ENCODE data around the gene KIF7.

KIF7 gene

DNA sequence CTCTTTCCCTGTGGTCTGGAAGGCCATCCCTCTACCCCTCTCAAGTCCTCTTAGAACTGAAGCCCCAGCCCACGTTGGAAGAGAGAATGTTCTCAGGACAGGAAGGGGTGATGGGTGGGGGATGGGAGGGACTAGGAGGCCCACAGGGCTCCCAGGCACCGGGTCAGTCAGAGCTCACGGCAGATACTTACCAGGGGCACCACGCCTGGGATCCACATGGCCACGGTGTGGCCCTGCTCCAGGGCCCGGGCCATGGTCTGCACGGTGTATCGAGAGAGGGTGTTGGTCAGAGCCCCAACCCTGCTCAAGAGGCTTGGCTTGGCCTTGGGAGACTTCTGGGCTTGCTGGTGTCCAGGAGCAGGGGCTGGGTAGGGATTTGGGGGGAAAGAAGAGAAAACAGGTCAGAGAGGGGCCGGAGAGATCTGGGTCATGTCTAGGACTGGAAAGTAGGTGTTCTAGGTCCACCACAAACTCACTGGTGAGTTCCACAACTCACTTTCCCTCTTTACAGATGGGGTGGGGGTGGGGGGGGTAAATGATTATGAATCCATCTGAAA is 14.1 kb upstream of the KIF7 start:
- no peak for DNase-seq (ENCODE audit: low read depth)

DNA sequence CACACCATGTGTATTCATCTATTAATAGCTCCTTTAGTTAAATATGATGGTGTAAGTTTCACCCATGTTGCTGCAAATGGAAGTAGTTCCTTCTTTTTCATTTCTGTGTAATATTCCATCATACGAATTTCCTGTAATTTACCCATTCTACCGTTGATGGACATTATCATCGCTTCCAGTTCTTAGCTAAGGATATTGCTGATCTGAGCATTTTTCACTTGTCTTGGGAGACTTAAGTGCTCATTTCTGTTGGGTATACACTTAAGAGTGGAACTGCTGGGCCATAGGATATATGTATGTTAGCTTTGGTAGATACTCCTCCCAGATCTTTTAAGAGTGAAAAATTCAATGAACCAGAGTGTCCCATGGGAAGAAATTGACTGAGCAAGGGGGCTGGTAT is 12.9 kb upstream of the KIF7 start:
- DNase-seq (ENCODE audit: low read depth), result no peak

- DNase-seq (ENCODE audit: low read depth), result no peak
Observed at GRCh38 chr15:89667706-89667960, 12.4 kb upstream of the KIF7 start.

- DNase-seq (ENCODE audit: low read depth), result no peak
Observed at GRCh38 chr15:89666858-89667705, 11.8 kb upstream of the KIF7 start.

DNA sequence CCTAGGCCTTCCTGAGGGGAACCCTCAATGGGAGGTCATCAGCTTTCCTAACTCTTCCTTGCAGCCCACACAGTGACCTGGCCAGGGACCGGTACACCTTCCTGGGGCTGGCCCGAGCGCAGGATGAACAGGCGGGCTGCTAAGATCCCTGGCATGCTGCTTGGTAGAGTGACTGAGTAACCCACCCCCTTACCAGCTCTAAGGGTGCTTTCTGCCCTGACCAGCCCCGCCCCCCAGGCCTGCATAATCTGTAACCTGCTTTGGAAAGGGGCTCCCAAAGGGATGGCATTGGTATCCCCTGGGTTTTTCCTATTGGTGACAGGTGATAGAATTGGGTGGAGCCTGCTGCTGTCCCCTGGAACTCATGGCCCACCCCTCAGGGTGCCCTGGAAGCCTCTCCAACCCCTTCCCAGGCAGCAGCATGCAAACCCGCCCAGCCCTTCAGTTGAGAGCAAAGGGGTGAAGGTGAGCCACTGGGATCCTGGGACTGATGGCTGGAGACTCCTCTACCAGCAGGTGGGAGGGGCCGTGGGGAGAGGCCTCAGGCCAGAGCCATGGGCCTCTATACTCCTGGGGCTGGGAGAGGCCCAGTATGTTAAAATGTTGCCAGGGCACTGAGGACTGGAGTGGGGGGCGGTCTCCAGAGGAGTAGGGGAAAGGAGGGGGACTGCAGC is 11.1 kb upstream of the KIF7 start:
- DNase-seq (ENCODE audit: low read depth), result no peak

GRCh38 chr15:89665449-89666181 is 10.3 kb upstream of the KIF7 start:
- no peak for DNase-seq (ENCODE audit: low read depth)

DNA sequence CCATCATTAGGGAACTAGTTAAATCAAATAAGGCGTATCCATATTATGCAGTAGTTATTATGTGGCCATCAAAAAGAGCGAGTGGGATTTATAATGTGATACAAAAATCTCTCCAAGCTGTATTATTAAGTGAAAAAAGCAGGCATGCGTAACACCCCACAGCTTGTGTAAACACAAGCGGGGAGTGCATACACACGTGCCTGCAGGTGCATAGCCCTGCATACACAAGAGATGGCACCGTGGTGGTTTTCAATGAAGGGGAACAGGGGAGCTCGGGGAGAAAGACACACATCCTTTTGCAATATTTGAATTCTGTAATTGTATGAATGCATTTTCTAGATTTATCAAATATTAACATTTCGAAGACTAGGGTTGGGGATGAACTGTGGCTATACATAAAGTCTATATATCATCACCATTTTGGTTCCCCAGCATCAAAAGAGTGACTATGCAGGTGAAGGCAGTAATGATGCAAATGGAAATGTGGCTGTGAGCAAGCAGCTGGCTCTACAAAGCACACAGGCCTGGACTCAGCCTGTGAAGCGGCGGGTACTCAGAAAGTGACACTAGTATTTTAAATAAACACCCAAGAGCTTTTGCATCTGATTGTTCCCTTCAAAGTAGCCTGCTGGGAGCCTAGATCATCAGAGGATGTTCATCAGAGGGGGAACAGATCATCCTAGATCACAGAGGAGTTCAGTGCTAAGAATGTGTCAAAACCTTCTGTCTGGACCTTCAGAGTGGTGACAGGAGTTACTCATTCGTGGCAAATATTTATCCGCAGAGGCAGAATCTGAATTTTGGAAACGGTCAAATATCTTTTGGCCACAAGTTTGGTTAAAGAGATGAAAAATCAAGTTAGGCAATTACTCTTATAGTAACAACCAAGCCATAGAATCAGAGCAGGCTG is 9.4 kb upstream of the KIF7 start:
- DNase-seq (ENCODE audit: low read depth), result no peak

- no peak for DNase-seq (ENCODE audit: low read depth)
Observed at GRCh38 chr15:89662893-89663626, 7.8 kb upstream of the KIF7 start.

DNA sequence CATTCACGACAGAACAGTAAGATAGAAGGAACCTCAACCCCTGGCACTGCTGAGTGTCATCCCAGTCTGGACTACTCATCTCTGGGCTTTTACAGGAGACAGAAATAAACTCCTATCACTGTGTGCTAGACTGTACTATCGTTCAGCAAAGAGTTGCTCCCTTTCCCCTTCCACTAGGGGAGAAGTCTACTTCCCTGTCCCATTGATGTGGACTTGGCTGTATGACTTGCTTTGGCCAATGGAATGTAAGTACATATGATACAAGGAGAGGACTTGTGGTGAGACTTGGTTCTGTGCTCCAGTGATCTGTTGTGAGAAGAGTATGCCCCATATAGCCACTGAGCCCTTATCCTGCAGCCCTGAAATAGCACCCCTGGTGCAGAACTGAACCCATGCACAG is 5.3 kb upstream of the KIF7 start:
- no peak for DNase-seq (ENCODE audit: low read depth)

DNA sequence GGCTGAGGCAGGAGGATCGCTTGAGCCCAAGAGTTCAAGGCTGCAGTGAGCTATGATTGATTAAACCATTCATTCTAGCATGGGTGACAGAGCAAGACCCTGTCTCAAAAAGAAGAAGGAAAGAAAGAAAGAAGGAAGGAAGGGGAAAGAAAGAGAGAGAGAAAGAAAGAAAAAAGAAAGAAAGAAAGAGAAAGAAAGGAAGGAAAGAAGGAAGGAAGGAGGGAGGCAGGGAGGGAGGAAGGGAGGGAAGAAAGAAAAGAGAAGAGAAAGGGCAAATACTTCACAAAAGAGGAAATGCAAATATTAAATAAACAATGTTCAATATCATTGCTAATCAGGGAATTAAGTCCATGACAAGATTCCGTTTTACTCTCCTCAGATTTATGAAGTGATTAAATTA is 4.0 kb upstream of the KIF7 start:
- no peak for DNase-seq (ENCODE audit: low read depth)

- DNase-seq (ENCODE audit: low read depth), result no peak
Observed at GRCh38 chr15:89657686-89658200, 2.5 kb upstream of the KIF7 start.

DNA sequence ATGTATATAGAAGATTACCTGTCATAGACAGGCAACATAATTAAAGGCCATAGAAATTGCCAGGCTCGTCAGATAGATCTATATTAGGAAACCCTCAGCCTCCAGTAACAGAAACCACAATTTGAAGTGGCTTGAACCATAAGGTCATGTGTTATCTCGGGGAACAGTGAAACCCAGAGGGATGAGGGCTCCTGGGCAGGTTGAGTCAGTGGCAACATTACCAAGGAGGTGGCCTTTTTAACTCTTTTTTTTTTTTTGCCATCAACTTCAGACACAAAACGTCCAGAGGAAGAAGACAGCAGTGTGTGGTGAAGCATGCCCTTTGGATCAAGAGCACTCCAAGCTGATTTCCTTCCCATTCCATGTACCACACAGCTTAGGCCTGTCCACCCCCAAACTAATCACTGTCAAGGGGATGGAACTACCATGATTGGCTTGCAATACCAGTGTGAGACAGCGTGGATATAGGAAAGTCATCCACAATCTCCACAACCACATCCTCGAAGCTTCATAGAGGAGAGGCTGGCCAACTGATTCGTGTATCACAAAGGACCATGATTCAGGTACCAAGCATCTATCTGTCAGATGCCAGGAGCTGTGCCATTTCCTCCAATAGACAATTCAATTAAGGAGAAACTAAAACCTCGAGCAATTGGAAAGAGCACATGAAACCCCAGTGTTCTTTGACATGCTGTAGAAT is 999 bp upstream of the KIF7 start:
- DNase-seq (ENCODE audit: low read depth), result no peak

- DNase-seq (ENCODE audit: low read depth), result no peak
Observed at GRCh38 chr15:89654301-89654761, 936 bp downstream of the KIF7 start.

DNA sequence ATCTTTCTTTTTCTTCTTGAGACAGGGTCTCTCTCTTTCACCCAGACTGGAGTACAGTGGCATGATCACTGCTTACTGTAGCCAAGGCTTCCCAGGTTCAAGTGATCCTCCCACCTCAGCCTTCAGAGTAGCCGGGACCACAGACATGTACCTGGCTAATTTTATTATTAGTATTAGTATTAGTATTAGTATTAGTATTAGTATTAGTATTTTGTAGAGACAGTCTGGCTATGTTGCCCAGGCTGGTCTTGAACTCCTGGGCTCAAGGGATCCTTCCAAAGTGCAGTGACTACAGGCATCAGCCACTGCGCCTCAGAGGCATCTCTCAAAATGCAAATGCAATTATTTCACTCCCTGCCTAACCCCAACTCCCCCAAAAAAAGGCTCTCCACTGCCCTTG is 1.7 kb downstream of the KIF7 start:
- DNase-seq (ENCODE audit: low read depth), result no peak

GRCh38 chr15:89652666-89653065 is 2.6 kb downstream of the KIF7 start:
- no peak for DNase-seq (ENCODE audit: low read depth)

GRCh38 chr15:89652131-89652530 is 3.1 kb downstream of the KIF7 start:
- no peak for DNase-seq (ENCODE audit: low read depth)

DNA sequence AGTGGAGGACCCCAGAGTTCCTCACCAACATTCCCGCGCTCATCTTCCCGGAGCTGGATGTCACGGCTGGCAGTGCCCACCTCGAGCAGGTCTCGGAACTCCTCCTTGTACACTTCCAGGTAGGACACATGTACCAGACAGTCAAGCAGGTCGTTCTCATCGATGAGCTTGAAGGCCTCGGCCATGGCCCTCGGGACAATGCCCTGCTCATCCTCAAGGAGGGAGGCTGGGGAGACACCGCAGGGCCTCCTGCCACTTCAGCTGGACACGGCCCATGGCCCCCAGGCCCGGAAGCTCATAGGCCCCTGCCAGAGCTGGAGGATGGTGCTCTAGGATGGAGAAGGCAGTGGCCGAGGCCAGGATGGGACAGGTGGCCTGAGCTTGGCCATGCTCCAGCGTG is 5.6 kb downstream of the KIF7 start:
- DNase-seq (ENCODE audit: low read depth), result no peak

- no peak for DNase-seq (ENCODE audit: low read depth)
Observed at GRCh38 chr15:89649013-89649625, 6.1 kb downstream of the KIF7 start.

DNA sequence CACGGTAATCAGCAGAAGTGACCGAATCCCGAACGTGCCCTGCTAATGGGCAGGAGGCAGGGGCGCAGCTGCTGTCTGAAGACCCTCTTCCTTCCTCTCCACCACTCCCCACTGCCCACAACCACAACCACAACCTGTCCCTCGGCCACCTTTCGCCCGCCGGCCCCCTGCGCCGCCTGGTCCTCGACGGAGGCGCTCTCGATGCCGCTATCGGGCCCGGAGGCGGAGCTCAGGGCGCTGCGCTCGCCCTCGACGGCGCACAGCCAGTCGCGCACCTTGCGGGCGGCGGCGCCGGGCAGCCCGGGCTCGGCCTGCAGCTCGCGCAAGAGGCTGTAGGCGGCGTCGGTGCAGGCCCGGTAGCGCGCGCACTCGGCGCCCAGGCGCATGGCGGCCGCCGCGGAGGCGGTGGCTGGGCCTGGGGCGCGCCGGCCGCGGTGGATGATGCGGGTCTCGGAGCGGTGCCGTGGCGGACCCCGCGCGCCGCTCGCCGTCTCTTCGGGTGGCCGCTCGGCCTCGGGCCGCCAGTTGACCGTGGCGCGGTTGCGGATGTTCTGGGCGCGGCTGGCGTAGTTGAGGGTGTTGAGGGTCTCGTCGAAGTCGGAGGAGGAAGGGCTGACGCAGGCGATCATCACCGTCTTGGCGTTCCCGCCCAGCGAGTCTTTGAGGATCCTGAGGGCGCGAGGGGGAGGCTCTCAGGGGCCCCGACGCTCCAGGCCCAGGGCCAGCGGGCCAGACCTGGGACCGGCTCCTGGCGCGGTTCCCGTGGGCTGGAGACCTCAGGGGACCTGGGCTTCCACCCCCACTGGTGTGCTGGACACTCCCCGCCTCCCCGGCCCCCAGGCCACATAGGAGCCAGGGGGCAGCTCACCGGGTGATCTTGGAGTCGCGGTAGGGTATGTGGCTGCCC is 6.9 kb downstream of the KIF7 start:
- no peak for DNase-seq (ENCODE audit: low read depth)
